ENCODE data around the gene NBEAL1.

The NBEAL1 gene

DNA sequence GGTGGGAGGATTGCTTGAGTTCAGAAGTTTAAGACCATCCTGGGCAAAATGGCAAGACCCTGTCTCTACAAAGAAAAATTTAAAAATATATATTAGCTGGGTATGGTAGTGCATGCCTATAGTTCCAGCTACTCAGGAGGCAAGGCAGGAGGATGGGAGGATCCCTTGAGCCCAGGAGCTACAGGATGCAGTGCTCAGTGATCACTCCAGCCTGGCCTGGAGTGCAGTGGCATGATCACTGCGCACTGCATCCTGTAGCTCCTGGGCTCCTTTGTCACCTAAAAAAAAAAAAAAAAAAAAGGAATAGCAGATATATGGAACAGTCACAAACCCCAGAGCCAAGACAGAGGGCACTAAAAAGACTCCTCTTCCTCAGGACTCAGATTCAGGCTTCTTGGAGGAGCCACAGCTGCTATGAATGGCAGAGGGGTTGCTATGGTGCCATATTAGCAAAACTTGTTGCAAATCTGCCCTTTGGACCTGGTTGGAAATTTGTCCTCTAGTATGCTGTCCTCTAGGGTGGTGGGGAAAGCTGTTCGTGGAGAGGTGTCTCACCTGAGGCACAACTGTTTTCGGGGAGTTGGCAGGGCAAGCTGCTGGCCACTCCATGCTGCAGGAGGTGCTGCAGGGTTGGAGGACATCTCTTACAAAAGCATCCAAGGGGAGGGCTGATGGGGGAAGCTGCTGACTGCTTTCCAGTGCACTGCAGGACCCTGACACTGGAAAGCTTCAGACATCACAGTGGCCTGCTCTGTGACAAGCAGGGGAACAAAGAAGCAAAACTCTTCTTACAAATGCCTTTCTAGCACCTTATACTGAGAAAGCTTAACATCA is 246.9 kb downstream of the NBEAL1 start:
- in situ Hi-C loops (cut with MboI; ENCODE audit: low pct_unique_long_range_greater_than_20kb, low sequenced_read_pairs, unreplicated experiment), result no loop called here
- TF ChIP-seq, protein P1, sequence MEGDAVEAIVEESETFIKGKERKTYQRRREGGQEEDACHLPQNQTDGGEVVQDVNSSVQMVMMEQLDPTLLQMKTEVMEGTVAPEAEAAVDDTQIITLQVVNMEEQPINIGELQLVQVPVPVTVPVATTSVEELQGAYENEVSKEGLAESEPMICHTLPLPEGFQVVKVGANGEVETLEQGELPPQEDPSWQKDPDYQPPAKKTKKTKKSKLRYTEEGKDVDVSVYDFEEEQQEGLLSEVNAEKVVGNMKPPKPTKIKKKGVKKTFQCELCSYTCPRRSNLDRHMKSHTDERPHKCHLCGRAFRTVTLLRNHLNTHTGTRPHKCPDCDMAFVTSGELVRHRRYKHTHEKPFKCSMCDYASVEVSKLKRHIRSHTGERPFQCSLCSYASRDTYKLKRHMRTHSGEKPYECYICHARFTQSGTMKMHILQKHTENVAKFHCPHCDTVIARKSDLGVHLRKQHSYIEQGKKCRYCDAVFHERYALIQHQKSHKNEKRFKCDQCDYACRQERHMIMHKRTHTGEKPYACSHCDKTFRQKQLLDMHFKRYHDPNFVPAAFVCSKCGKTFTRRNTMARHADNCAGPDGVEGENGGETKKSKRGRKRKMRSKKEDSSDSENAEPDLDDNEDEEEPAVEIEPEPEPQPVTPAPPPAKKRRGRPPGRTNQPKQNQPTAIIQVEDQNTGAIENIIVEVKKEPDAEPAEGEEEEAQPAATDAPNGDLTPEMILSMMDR (IDR thresholded peaks at IDR 0.05; ENCODE audit: extremely low read depth, insufficient read depth, missing control alignments), result no peak

More for the DNA sequence above, 246.9 kb downstream of the NBEAL1 start:
- no peak for DNase-seq (ENCODE audit: low spot score)

Measured in GM13977 (cell line).